Measurements from ENCODE around the gene PRAMEF11.
"Not testable (repeated sequence)": the region's sequence is repeated elsewhere in the genome, so short reads cannot be mapped to it uniquely, and the experiment has no call there.

Gene PRAMEF11

DNA sequence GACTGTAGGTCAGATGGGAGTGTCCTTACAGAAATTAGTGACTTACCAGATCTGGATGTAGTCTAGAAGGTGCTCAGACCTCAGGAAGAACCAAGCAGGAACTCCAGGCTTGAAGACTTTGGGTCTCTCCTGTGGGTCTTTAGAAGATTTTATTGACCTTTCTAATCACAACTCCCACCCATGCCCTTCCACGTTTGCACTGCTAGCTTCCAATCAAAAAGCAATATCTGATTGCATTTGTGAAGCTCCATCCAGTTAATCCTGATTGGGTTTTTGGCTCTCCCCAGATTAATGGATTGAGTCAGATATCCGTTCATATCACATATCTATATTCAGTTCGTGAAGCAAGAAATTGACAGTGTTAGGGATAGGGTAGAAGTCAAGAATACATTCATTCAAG is at the start of gene PRAMEF11:
Gene PRAMEF11 (minus strand): TSS at position 101 of the 400 bp plus-strand sequence. CDS start 2,621 bp downstream, outside the sequence.
- H3K27ac ChIP-seq: not testable (repeated sequence)

DNA sequence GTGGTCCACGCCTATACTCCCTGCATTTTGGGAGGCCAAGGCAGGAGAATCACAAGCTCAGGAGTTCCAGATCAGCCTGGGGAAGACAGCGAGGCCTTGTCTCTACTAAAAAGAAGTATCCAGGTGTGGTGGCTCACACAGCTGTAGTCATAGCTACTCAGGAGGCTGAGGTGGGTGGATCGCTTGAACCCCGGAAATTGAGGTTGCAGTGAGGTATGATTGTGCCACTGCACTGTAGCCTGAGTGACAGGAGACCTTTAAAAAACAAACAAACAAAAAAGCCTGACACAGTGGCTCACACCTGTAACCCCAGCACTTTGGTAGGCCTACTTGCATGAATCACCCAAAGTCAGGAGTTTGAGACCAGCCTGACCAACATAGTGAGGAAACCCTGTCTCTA is 47.2 kb upstream of the PRAMEF11 start:
- not testable (repeated sequence) for H3K27ac ChIP-seq

DNA sequence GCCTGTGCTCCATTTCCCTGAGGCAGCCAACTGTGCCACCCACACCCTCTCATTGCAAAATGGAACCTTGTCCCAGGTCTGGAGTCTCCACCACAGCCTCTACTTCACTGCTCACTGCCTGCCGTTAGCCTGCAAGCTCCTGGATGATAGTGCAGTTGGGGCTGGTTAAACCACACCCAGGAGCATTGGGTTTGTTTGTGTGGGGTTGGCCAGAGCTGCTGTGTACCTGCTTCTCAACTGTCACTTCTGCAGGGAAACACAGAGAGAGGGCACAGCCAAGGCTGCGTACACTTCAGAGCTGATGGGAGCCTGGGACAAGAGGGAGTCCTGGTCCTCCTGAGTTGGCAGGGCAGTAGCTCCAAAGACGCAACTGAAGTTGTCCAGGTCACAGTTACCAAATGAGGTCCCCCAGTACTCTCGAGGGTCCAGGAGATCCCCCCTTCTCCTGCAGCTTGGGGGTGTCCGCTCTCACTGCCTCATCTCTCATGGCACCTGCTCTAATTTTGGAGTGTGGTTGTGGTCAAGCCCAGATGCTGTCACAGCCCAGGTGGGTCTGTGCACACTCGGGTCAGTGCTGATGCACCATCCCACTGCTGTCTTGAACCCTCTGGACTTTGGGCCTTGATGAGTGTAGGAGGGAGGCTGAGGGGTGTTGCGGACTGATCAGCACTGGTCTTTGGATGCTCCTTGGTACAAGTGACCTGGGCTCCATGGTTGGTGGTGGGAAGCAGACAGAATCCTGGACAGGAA is 32.1 kb upstream of the PRAMEF11 start:
- not testable (repeated sequence) for H3K27ac ChIP-seq

DNA sequence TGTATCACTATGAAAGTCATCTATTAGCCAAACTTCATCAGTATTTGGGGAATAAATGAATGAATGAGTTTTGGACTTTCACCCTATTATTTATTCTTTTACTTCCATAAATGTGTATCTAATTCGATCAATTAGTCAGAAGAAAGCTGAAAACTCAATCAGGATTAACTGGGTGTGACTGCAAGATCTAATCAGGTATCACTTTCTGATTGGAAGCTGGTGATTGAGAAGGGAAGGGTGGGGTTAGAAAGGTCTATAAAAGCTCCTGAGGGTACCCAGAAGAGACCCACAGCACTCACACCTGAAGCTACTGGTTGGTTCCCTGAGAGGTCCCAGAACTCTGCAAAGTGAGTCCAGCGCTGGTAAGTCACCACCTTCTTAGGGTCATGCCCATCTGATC is 25.6 kb upstream of the PRAMEF11 start, which contains the start of gene PRAMEF2:
Gene PRAMEF2 (plus strand): TSS at position 301 of the 400 bp plus-strand sequence. CDS start 1,924 bp downstream, outside the sequence.
- H3K27ac ChIP-seq: not testable (repeated sequence)

DNA sequence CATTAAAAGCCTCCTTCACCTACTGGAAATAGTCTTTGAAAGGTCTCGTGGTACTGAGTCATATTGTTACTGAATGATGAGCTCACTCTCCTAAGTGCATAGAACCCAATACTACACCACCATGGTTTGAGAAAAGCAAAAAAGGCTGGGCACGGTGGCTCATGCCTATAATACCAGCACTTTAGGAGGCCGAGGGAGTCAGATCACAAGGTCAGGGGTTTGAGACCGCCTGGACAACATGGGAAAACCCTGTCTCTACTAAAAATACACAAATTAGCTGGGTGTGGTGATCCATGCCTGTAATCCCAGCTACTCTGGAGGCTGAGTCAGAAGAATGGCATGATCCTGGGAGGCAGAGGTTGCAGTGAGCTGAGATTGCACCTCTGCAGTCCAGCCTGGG is 20.6 kb upstream of the PRAMEF11 start:
- TF ChIP-seq, protein P1, sequence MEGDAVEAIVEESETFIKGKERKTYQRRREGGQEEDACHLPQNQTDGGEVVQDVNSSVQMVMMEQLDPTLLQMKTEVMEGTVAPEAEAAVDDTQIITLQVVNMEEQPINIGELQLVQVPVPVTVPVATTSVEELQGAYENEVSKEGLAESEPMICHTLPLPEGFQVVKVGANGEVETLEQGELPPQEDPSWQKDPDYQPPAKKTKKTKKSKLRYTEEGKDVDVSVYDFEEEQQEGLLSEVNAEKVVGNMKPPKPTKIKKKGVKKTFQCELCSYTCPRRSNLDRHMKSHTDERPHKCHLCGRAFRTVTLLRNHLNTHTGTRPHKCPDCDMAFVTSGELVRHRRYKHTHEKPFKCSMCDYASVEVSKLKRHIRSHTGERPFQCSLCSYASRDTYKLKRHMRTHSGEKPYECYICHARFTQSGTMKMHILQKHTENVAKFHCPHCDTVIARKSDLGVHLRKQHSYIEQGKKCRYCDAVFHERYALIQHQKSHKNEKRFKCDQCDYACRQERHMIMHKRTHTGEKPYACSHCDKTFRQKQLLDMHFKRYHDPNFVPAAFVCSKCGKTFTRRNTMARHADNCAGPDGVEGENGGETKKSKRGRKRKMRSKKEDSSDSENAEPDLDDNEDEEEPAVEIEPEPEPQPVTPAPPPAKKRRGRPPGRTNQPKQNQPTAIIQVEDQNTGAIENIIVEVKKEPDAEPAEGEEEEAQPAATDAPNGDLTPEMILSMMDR (conservative IDR thresholded peaks at IDR 0.05): no peak
- no peak for TF ChIP-seq ZFX (IDR thresholded peaks at IDR 0.05)
- no peak overlapping the region for H3K27ac ChIP-seq

DNA sequence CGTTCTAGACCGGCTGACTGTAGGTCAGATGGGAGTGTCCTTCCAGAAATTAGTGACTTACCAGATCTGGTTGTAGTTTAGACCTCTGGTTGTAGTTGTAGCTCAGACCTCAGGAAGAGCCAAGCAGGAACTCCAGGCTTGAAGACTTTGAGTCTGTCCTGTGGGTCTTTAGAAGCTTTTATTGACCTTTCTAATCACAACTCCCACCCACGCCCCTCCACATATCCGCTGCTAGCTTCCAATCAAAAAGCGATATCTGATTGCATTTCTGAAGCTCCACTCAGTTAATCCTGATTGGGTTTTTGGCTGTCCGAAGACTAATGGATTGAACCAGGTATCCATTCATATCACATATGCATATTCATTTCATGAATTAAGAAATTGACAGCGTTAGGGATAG is 17.4 kb upstream of the PRAMEF11 start, which contains the start of gene HNRNPCL1:
Gene HNRNPCL1 (minus strand): TSS at position 101 of the 400 bp plus-strand sequence. CDS start 431 bp downstream, outside the sequence.
- H3K27ac ChIP-seq: not testable (repeated sequence)

DNA sequence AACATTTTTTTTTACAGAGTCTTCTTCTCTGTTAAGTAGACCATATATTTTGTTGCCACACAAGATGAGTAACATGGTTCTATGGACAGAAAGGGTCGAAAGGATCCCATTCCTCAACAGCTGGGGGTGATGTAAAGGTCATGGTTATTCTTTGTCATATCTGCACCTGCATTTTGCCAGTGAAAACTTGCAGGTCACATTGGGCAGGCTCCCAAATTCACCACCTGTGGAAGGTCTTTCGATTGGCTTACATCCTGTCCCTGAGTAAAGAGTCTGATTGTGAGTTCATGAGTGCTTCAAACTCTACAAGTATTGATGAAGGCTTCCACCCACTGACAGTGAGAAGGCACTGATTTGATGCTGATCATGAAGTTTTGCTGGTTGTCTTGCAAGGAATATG is 2.0 kb upstream of the PRAMEF11 start:
- not testable (repeated sequence) for H3K27ac ChIP-seq

DNA sequence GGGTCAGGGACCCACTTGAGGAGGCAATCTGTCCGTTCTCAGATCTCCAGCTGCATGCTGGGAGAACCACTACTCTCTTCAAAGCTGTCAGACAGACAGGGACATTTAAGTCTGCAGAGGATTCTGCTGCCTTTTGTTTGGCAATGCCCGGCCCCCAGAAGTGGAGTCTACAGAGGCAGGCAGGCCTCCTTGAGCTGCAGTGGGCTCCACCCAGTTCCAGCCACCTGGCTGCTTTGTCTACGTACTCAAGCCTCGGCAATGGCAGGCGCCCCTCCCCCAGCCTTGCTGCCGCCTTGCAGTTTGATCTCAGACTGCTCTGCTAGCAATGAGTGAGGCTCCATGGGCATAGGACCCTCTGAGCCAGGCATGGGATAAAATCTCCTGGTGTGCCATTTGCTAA is 12.1 kb downstream of the PRAMEF11 start:
- not testable (repeated sequence) for H3K27ac ChIP-seq

DNA sequence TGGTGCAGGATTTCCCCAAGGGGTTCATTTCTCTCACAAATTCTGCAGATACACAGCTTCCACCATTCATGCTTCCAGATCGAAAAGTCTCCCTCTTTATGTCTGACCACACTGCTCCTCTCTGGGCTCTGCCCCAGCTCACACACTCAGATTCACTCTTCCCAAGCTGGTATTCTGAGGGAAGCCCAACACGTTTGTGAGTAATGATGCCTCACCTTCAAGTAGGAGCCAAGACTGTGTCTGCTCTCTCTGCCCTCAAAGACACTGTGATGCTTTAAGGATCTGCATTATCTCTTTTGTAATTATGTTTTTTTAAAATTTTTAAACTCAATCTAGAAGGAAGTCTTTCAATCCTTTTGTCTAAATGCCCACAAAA is 19.8 kb downstream of the PRAMEF11 start:
- TF ChIP-seq, protein P1 (conservative IDR thresholded peaks at IDR 0.05): no peak
- no peak for TF ChIP-seq ZFX (IDR thresholded peaks at IDR 0.05)
- no peak overlapping the region for H3K27ac ChIP-seq

DNA sequence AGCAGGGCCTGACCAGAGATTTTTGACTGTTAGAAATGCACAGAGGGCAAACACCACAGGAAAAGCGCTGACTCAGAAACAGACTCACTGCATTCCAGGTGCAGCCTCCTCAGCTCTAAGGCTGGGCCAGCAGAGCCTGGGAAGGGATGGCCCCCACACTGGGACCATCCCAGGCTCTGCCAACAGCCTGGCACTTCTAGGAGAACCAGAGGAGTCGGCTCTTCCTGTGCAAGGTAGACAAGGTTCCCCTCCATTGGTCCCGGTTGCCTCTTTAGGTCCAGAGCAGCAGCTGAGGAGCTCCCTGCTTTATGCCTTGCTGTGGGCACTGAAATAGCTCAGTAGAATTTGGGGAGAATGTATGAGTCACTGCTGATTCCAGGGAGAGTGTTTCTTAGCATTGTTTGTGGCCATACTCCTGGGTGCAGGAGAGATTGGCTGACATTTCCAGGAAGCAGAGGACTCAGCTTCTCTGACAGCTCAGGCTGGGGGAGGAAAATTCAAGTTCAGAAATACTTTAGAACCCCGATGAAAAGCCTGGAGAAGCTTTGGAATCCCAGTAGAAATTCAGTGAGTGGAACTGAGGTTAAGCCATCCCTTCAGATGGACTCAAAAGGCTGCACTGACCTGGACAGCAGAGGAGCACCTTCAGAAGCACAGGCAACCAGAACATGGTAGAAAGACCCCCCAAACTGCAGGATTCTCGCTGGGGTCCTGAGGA is 20.4 kb downstream of the PRAMEF11 start:
- TF ChIP-seq ZFX (IDR thresholded peaks at IDR 0.05): no peak
- TF ChIP-seq, protein P1 (conservative IDR thresholded peaks at IDR 0.05): no peak
- H3K27ac ChIP-seq: no peak overlapping the region

DNA sequence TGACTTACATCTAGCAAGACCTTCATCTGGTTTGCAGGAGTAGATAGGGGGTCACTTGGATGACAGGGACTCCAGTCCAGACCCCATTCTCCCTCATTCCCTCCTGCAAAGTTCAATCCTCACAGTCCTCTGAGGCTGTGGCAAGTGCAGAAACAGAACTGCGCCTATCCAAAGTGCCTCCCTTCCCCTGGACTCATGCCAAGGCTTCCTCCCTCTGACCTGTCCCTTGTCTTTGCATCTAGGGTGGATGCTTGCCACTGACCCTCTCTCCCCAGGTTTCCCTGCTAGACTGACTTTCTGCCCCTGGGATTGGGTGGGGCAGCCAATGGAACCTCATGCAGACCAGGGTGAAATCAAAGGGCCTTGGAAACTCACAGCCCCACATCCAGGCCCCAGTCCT is 21.3 kb downstream of the PRAMEF11 start:
- TF ChIP-seq ZFX (IDR thresholded peaks at IDR 0.05): no peak
- TF ChIP-seq, protein P1 (conservative IDR thresholded peaks at IDR 0.05): no peak
- H3K27ac ChIP-seq: no peak overlapping the region

Data from C4-2B (cell line).